CD4-positive, alpha-beta T cell treated with Interleukin-17A for 4 hours (primary cell): ENCODE data around the gene A1CF.
"Not testable (repeated sequence)": the region's sequence is repeated elsewhere in the genome, so short reads cannot be mapped to it uniquely, and the experiment has no call there.

Source experiments
- DNase-seq: peaks from one replicate; pipeline ENCODE4 v3.0.0-alpha.2; 2020; ENCODE audit warnings: mixed read lengths

A1CF gene

GRCh38 chr10:50857579-50857978, 27.8 kb downstream of the A1CF start:
- no peak for DNase-seq

- DNase-seq = no peak
Measured at GRCh38 chr10:50855461-50855860, 30.0 kb downstream of the A1CF start.

- no peak for DNase-seq
Measured at GRCh38 chr10:50855015-50855414, 30.4 kb downstream of the A1CF start.

- no peak for DNase-seq
Measured at GRCh38 chr10:50853557-50853956, 31.9 kb downstream of the A1CF start.

GRCh38 chr10:50851884-50852671, 33.3 kb downstream of the A1CF start:
- DNase-seq = no peak

GRCh38 chr10:50850578-50851230, 34.7 kb downstream of the A1CF start:
- DNase-seq = no peak

GRCh38 chr10:50846753-50847152, 38.7 kb downstream of the A1CF start:
- no peak for DNase-seq

- DNase-seq = no peak
Measured at GRCh38 chr10:50837095-50837494, 48.3 kb downstream of the A1CF start.

GRCh38 chr10:50832171-50832751, 53.2 kb downstream of the A1CF start:
- no peak for DNase-seq

GRCh38 chr10:50830066-50830465, 55.4 kb downstream of the A1CF start:
- DNase-seq = no peak

GRCh38 chr10:50824782-50825181, 60.6 kb downstream of the A1CF start:
- DNase-seq = no peak

GRCh38 chr10:50823789-50824188, 61.6 kb downstream of the A1CF start:
- DNase-seq = no peak

- no peak for DNase-seq
Measured at GRCh38 chr10:50809596-50809995, 75.8 kb downstream of the A1CF start.

GRCh38 chr10:50807851-50808776, 77.3 kb downstream of the A1CF start:
- no peak for DNase-seq

GRCh38 chr10:50805981-50806622, 79.3 kb downstream of the A1CF start:
- DNase-seq = no peak

- no peak for DNase-seq
Measured at GRCh38 chr10:50799595-50799994, 85.8 kb downstream of the A1CF start.

- no peak for DNase-seq
Measured at GRCh38 chr10:50798297-50798696, 87.1 kb downstream of the A1CF start.

- no peak for DNase-seq
Measured at GRCh38 chr10:50796693-50797092, 88.7 kb downstream of the A1CF start.

- DNase-seq = no peak
Measured at GRCh38 chr10:50794490-50794889, 90.9 kb downstream of the A1CF start.

GRCh38 chr10:50788951-50789945, 96.2 kb downstream of the A1CF start:
- DNase-seq = no peak

- DNase-seq = not testable (repeated sequence)
Measured at GRCh38 chr10:50787962-50788361, 97.5 kb downstream of the A1CF start.
